Suprapubic skin (tissue), 4 donors: ENCODE results near the gene ATP5MC3. TPM values are rescaled to one million over a fixed set of nuclear protein-coding genes. Genes with fewer than 3 reads are reported as not detected.

ENCODE experiments used
- DNase-seq, 2 donors: peaks; one replicate each; pipeline ENCODE4 v3.0.0-alpha.2; 2019; ENCODE audit warnings: low spot score in 2 of 2
- H3K27ac ChIP-seq: fragments of 200-600 bp; sonication (generic); one replicate; pipeline ENCODE4 v1.5.1; 2019
- H3K27me3 ChIP-seq: fragments of 200-600 bp; sonication (generic); one replicate; pipeline ENCODE4 v1.5.1; 2019
- H3K36me3 ChIP-seq: fragments of 200-600 bp; sonication (generic); one replicate; pipeline ENCODE4 v1.5.1; 2019
- H3K4me1 ChIP-seq: fragments of 200-600 bp; sonication (generic); one replicate; pipeline ENCODE4 v1.5.1; 2019
- H3K4me3 ChIP-seq: fragments of 200-600 bp; sonication (generic); one replicate; pipeline ENCODE4 v1.5.1; 2019; ENCODE audit warnings: mild to moderate bottlenecking
- H3K9me3 ChIP-seq: fragments of 200-600 bp; sonication (generic); one replicate; pipeline ENCODE4 v1.5.1; 2019
- EP300 ChIP-seq: sonication (generic); formaldehyde crosslinking; IDR thresholded peaks from one replicate; pipeline ENCODE4 v1.6.1; 2017; ENCODE audit warnings: antibody characterized with exemption
- POLR2A ChIP-seq, 2 donors: fragments of 450-650 bp; IDR thresholded peaks; one replicate each; pipeline ENCODE4 v1.6.1; 2017; ENCODE audit warnings: antibody characterized with exemption in 2 of 2, mild to moderate bottlenecking in 2 of 2, moderate library complexity in 2 of 2
- POLR2AphosphoS5 ChIP-seq, 3 donors: sonication (generic); formaldehyde crosslinking; IDR thresholded peaks; one replicate each; pipeline ENCODE4 v1.6.1; 2017; ENCODE audit warnings: antibody characterized with exemption in 3 of 3
- WGBS: methylation state at CpG from one replicate; pipeline ENCODE4 v1.1.5; 2018; 5-methylcytosine and 5-hydroxymethylcytosine counted together
- total RNA-seq, 4 donors: library from RNA; depleted of rRNA; stranded (reverse); fragments of >200 nt; gene quantifications; one replicate each; pipeline ENCODE4 v1.1.0, GENCODE V29; 2016
- TF ChIP-seq, protein P1 (sequence below), 2 donors: fragments of 200-600 bp in 1 of 2; fragments of 450-650 bp in 1 of 2; sonication (generic) in 1 of 2; IDR thresholded peaks; one replicate each; pipeline ENCODE4 v1.5.1; 2016 to 2019; ENCODE audit warnings: antibody characterized with exemption in 2 of 2, mild to moderate bottlenecking in 1 of 2, moderate library complexity in 1 of 2

Gene ATP5MC3
- total RNA-seq, 4 donors from 2014 or later: 87.9 to 150 (median 145) TPM

DNA sequence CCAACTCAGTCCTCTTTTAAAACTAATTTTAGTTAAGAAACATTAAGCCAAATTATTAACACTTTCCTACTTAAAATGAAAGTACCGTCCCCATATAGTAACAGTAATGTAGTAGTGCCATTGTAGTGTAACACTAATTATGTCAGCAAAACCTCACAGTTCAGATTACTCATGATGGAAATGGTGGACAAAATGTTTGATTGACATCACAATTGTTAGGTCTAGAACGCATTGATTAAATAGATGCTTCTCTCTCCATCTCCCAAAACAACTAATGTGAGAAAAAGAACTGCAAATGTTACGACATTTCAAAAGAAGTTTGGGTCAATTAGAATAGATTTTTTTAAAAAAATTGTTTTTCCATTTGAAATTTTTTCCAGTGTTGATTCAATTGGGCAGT is 12.3 kb downstream of the ATP5MC3 start:
- H3K27me3 ChIP-seq: no peaks in the 10 kb centered on the region
- no peaks in the 10 kb centered on the region for H3K9me3 ChIP-seq
- H3K36me3 ChIP-seq: no peaks in the 10 kb centered on the region
- H3K27ac ChIP-seq: no peak overlapping the region
- peak overlapping the region; percentile 86 for H3K4me3 ChIP-seq
- TF ChIP-seq, protein P1, sequence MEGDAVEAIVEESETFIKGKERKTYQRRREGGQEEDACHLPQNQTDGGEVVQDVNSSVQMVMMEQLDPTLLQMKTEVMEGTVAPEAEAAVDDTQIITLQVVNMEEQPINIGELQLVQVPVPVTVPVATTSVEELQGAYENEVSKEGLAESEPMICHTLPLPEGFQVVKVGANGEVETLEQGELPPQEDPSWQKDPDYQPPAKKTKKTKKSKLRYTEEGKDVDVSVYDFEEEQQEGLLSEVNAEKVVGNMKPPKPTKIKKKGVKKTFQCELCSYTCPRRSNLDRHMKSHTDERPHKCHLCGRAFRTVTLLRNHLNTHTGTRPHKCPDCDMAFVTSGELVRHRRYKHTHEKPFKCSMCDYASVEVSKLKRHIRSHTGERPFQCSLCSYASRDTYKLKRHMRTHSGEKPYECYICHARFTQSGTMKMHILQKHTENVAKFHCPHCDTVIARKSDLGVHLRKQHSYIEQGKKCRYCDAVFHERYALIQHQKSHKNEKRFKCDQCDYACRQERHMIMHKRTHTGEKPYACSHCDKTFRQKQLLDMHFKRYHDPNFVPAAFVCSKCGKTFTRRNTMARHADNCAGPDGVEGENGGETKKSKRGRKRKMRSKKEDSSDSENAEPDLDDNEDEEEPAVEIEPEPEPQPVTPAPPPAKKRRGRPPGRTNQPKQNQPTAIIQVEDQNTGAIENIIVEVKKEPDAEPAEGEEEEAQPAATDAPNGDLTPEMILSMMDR (IDR thresholded peaks at IDR 0.05): no peak
- TF ChIP-seq POLR2A (IDR thresholded peaks at IDR 0.05): no peak
- no peak for TF ChIP-seq POLR2AphosphoS5 (IDR thresholded peaks at IDR 0.05)
- TF ChIP-seq EP300: no peak
- 44% methylated on average over 3 of the region's 3 CpGs for WGBS
- peaks cover 14% of the 10 kb centered on the region for H3K4me1 ChIP-seq
- no peak for DNase-seq

DNA sequence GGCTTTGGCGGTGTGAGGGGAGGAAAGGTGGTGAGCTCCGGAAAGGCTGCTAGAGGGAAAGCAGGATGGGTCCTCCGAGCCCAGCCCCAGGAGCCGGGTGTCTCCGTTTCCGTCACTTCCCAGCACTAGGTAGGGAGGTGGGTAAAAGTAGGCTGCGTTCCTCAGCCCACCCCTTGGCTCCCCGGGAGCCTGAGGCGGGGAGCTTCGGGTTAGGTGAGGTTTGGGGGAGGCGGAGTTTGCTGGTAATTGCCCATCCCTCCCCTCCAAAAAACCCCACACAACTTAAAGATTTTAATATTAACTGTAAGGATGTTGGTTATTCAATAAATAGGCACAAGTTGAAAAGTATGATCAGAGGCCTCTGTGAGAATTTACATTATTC is 13.0 kb downstream of the ATP5MC3 start:
- Histone ChIP-seq H3K4me3 (peak overlapping the region; percentile 86), H3K4me1 (peaks cover 14% of the 10 kb centered on the region), H3K27ac (peak overlapping the region; percentile 49), H3K9me3 (no peaks in the 10 kb centered on the region), H3K36me3 (no peaks in the 10 kb centered on the region), H3K27me3 (no peaks in the 10 kb centered on the region)
- peak in 1 of 2 donors; percentile 50 for TF ChIP-seq POLR2A (IDR thresholded peaks at IDR 0.05)
- no peak for TF ChIP-seq POLR2AphosphoS5 (IDR thresholded peaks at IDR 0.05)
- DNase-seq: no peak
- WGBS: 0% methylated on average over 11 of the region's 11 CpGs

DNA sequence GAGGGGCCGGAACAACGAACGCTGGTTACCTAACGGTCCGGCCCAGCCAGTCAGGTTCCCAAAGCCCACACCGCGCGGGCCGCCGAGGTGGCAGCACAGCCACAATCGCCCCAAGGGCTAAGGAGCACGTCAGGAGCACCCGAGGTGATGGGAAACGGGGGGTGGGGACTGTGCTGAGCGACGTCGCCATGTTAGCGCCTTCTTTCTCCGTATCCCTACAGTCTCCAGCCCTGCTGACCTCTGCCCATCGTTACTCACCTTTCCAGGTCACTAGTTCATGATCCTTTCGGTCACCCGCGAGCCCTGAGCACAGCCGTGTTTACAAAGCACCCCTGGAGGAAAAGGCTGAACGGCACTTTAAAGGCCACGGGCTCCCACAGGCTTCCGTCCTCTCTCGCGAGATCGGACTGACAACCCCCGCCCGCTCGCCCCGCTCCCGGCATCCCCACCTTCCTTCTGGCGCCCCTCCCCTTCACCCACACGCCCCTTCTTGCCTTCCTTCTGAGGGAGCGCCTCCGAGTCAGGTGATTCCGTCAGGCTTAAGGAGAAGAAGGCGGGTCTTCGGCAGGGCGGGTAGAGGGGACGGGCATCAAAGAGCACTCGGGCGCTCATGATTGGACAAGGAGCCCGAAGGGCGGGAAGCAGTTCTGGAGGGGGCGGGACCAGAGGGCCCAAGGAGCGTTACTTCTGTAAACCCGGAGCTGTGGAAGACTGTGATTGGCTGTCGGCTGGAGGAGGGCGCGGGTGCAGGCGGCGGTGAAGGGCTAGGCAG is 13.5 kb downstream of the ATP5MC3 start, which contains the start of gene ATF2:
Gene ATF2, minus strand, starts transcription at position 412 of the 772 bp plus-strand sequence. CDS start 31,760 bp downstream, outside the sequence.
- Histone ChIP-seq H3K36me3 (no peaks in the 10 kb centered on the region), H3K4me3 (peak within 1 kb of the TSS; percentile 86), H3K9me3 (no peaks in the 10 kb centered on the region), H3K27me3 (no peaks in the 10 kb centered on the region), H3K4me1 (peaks cover 14% of the 10 kb centered on the region), H3K27ac (peak within 1 kb of the TSS; percentile 94)
- WGBS: under 1% methylated on average over 43 of the region's 56 CpGs
- TF ChIP-seq, protein P1 (IDR thresholded peaks at IDR 0.05): no peak
- no peak for TF ChIP-seq EP300
- TF ChIP-seq POLR2A (IDR thresholded peaks at IDR 0.05): peak; percentile 35
- peak in 2 of 3 donors; percentile 77 to 78 for TF ChIP-seq POLR2AphosphoS5 (IDR thresholded peaks at IDR 0.05)
- DNase-seq: peak; percentile 99

DNA sequence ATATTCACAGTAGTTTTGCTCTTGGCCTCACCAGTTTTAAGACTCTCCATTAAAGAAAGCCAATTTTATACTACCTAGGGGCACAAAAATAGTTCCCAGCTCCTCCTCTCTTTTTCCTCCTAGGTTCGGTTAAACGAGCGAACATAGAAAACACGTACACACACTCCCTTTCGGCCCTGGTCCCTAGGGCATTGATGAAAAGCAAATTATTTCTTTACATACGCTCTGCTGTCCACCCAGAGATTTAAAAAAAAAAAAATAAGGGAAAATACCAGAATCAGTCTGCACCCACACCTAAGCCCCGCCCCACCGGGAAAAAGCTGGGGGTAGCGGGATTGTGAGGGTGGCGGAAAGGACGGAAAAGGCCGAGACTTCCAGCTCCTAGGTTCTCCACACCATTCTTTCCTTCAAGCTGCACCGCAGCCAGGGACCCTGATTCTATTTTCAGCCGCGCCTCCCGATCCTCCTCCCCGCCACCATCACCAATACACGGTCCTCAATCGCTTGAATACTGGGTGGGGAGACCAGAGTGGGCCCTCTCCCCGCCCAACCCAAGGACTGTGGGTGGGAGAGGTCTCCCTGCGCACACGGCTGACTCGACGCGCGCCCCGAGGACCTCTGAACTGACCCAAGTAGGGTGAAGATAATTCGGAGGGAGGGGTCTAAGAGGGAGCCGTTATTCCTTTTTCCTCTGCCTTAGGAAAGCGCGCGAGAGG is 14.3 kb downstream of the ATP5MC3 start:
- DNase-seq: peak in 1 of 2 donors; percentile 71
- Histone ChIP-seq H3K9me3 (no peaks in the 10 kb centered on the region), H3K27ac (peak overlapping the region; percentile 94), H3K4me1 (peaks cover 14% of the 10 kb centered on the region), H3K4me3 (peak overlapping the region; percentile 86), H3K36me3 (no peaks in the 10 kb centered on the region), H3K27me3 (no peaks in the 10 kb centered on the region)
- 0% methylated on average over 32 of the region's 32 CpGs for WGBS
- TF ChIP-seq EP300: no peak
- no peak for TF ChIP-seq POLR2A (IDR thresholded peaks at IDR 0.05)
- TF ChIP-seq POLR2AphosphoS5 (IDR thresholded peaks at IDR 0.05): no peak
- TF ChIP-seq, protein P1 (IDR thresholded peaks at IDR 0.05): no peak

DNA sequence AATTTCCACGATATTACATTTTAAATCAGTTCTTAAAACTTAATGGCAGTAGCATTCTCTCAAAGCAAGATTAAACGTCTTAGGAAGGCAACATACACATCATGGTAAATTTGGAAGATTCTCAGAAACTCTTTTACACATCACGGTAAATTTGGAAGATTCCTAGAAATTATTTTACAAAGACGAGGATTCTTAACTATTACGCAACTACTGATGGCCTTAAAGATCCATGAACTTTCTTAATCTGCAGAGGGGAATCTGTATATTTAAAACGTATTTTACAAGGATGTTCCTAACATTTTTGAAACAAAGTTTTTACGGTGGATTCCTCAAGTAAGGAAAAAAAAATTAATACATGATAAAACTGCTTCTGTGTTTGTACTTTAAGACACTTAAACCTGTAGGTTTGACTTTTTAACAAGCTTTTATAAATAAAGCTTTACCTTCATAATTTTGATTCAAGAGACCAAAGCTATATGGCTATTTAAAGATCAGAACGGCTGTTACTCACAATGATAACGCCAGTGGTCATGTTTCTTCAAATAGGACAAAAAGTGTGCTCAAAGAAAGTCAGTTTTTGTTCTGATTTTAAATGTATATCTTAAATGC is 15.2 kb downstream of the ATP5MC3 start:
- Histone ChIP-seq H3K27ac (no peak overlapping the region), H3K4me3 (peak overlapping the region; percentile 86), H3K36me3 (no peaks in the 10 kb centered on the region), H3K4me1 (peaks cover 14% of the 10 kb centered on the region), H3K27me3 (no peaks in the 10 kb centered on the region), H3K9me3 (no peaks in the 10 kb centered on the region)
- DNase-seq: no peak
- TF ChIP-seq POLR2AphosphoS5 (IDR thresholded peaks at IDR 0.05) (no peak), POLR2A (IDR thresholded peaks at IDR 0.05) (no peak)
- WGBS: 39% methylated on average over 9 of the region's 9 CpGs
